GM12878 (cell line): ENCODE data around the gene MAMLD1. TPM values are rescaled to one million over a fixed set of nuclear protein-coding genes. Genes with fewer than 3 reads are reported as not detected.
A peak's percentile ranks its signal among the peaks of the same experiment; 100 is the strongest.

ENCODE experiments used
- ATAC-seq: fragments of 200-7000 bp; cut with Tn5 transposase; 3 replicates; pipeline ENCODE4 v1.9.1; 2020; ENCODE audit warnings: mild to moderate bottlenecking, moderate library complexity
- BruUV-seq: library from RNA; stranded (reverse); fragments of 400-500 nt; replicated peaks from 2 replicates; lab custom pipeline; 2021; lab: Mats Ljungman, UMichigan
- CTCF ChIA-PET: fragments of 300-600 bp; sonication (Branson Sonifier 250); formaldehyde crosslinking; extraction: SDS; loops from one replicate; lab custom pipeline; 2021; ENCODE audit warnings: inconsistent platforms; lab: Yijun Ruan, JAX
- POLR2A ChIA-PET: fragments of 350-600 bp; formaldehyde crosslinking; extraction: SDS; loops from one replicate; lab custom pipeline; 2021; ENCODE audit warnings: inconsistent platforms; lab: Charles Lee
- RAD21 ChIA-PET: fragments of 300-600 bp; sonication (Branson Sonifier 250); formaldehyde crosslinking; loops from one replicate; lab custom pipeline; 2023; ENCODE audit warnings: antibody characterized with exemption; ENCODE audit not compliant: unreplicated experiment; lab: Charles Lee
- SMC1A ChIA-PET: fragments of 300-600 bp; sonication (Branson Sonifier 250); formaldehyde crosslinking; loops from one replicate; lab custom pipeline; 2023; ENCODE audit not compliant: unreplicated experiment, uncharacterized antibody; lab: Charles Lee
- DNase-seq: peaks from one replicate; pipeline ENCODE4 v3.0.0-alpha.2; 2011; ENCODE audit warnings: low read depth, low spot score
- FAIRE-seq: peaks from 3 replicates; lab custom pipeline; 2011; peaks lifted over from hg19 to GRCh38; lab: Jason Lieb, UNC
- H2AFZ ChIP-seq: 2 replicates; pipeline ENCODE4 v1.6.0; 2011; ENCODE audit warnings: low read depth, low read length, control low read depth; ENCODE audit not compliant: control insufficient read depth
- H3K27ac ChIP-seq: 2 replicates; pipeline ENCODE4 v1.5.1; 2011; ENCODE audit warnings: control low read depth; ENCODE audit not compliant: control insufficient read depth, insufficient read depth
- H3K27me3 ChIP-seq, 2 experiments: replicated peaks in 1 of 2; 2 replicates each; pipeline versions ENCODE4 v1.6.0 to v1.6.1; 2011; ENCODE audit warnings: low read length in 1 of 2; ENCODE audit not compliant: control insufficient read depth in 2 of 2, insufficient read depth in 2 of 2
- H3K36me3 ChIP-seq, 2 experiments: 2 replicates each; pipeline ENCODE4 v1.5.1; 2011; ENCODE audit warnings: low read length in 1 of 2; ENCODE audit not compliant: control insufficient read depth in 2 of 2, insufficient read depth in 2 of 2
- H3K4me1 ChIP-seq: 2 replicates; pipeline ENCODE4 v1.6.1; 2011; ENCODE audit warnings: mild to moderate bottlenecking, low read length, moderate library complexity, mixed read lengths; ENCODE audit not compliant: control insufficient read depth, insufficient read depth
- H3K4me2 ChIP-seq: 2 replicates; pipeline ENCODE4 v1.6.0; 2011; ENCODE audit warnings: control low read depth; ENCODE audit not compliant: control insufficient read depth, insufficient read depth
- H3K4me3 ChIP-seq: fragments of 200-600 bp; sonication (generic); 2 replicates; pipeline ENCODE4 v1.5.1; 2016
- H3K79me2 ChIP-seq: 2 replicates; pipeline ENCODE4 v1.6.0; 2011; ENCODE audit warnings: low read length; ENCODE audit not compliant: control insufficient read depth, insufficient read depth
- H3K9ac ChIP-seq: 2 replicates; pipeline ENCODE4 v1.8.0; 2011; ENCODE audit warnings: low read length, control low read depth, mixed read lengths; ENCODE audit not compliant: control insufficient read depth, insufficient read depth
- H3K9me3 ChIP-seq: replicated peaks from 3 replicates; pipeline ENCODE4 v1.5.1; 2011; ENCODE audit warnings: mild to moderate bottlenecking, low read length; ENCODE audit not compliant: control insufficient read depth, insufficient read depth
- H4K20me1 ChIP-seq: 2 replicates; pipeline ENCODE4 v1.6.0; 2011; ENCODE audit not compliant: control insufficient read depth, insufficient read depth
- HCFC1 ChIP-seq: fragments of 150-350 bp; IDR thresholded peaks from 2 replicates; pipeline ENCODE4 v1.6.1; 2014; ENCODE audit warnings: low read length
- HDAC2 ChIP-seq: fragments of 200-600 bp; sonication (generic); IDR thresholded peaks from 2 replicates; pipeline ENCODE4 v1.6.1; 2017
- LARP7 ChIP-seq: fragments of 450-650 bp; IDR thresholded peaks from 2 replicates; pipeline ENCODE4 v1.6.1; 2017; ENCODE audit warnings: mild to moderate bottlenecking
- MTA2 ChIP-seq: fragments of 450-650 bp; IDR thresholded peaks from 2 replicates; pipeline ENCODE4 v1.6.1; 2016; ENCODE audit warnings: low read depth, mild to moderate bottlenecking, moderate library complexity
- MYC ChIP-seq: IDR thresholded peaks from 2 replicates; pipeline ENCODE4 v1.6.1; 2011; ENCODE audit warnings: mild to moderate bottlenecking, low read length, moderate library complexity, inconsistent platforms; ENCODE audit not compliant: insufficient read depth, insufficient replicate concordance, insufficient read length, severe bottlenecking
- RAD21 ChIP-seq: IDR thresholded peaks from 2 replicates; pipeline ENCODE4 v1.6.1; 2011; ENCODE audit warnings: mild to moderate bottlenecking, low read depth, low read length, moderate library complexity; ENCODE audit not compliant: insufficient read depth
- SMAD1 ChIP-seq: fragments of 450-650 bp; IDR thresholded peaks from 2 replicates; pipeline ENCODE4 v1.6.1; 2018; ENCODE audit warnings: mild to moderate bottlenecking, low read depth; ENCODE audit not compliant: partially characterized antibody
- SMC3 ChIP-seq: IDR thresholded peaks from 2 replicates; pipeline ENCODE4 v1.6.1; 2011; ENCODE audit warnings: low read length, improper control_type of control experiment, borderline replicate concordance
- SP1 ChIP-seq: IDR thresholded peaks from one replicate; pipeline ENCODE4 v1.6.1; 2011; ENCODE audit warnings: low read depth, low read length
- SRF ChIP-seq, 2 experiments: IDR thresholded peaks; 2 replicates each; pipeline ENCODE4 v1.6.1; 2011; ENCODE audit warnings: low read depth in 2 of 2, low read length in 2 of 2, mild to moderate bottlenecking in 1 of 2, moderate library complexity in 1 of 2
- TCF12 ChIP-seq: IDR thresholded peaks from 2 replicates; pipeline ENCODE4 v1.6.1; 2011; ENCODE audit warnings: low read depth, mild to moderate bottlenecking, low read length
- WGBS: methylation state at CpG from one replicate; pipeline ENCODE4 v1.1.6; 2016; ENCODE audit warnings: low lambda C conversion rate; ENCODE audit not compliant: insufficient replicate concordance, insufficient coverage; ENCODE audit errors: missing lambda C conversion rate; 5-methylcytosine and 5-hydroxymethylcytosine counted together
- in situ Hi-C: fragments of 300-500 bp; cut with MboI; formaldehyde crosslinking; loops from 9 replicates; pipeline ENCODE4 v1.14.3; 2018; ENCODE audit warnings: mixed read lengths
- intact Hi-C: fragments of 100-400 bp; cut with micrococcal nuclease; formaldehyde crosslinking; loops from one replicate; pipeline ENCODE4 v1.14.2; 2022; ENCODE audit not compliant: unreplicated experiment
- polyA plus RNA-seq, 11 experiments: library from polyadenylated mRNA; depleted of rRNA in 4 of 11; unstranded in 6 of 11; stranded (reverse) in 5 of 11; fragments of >200 nt; fragmentation: Nextera tagmentation in 4 of 11; fragmentation: Illumina TruSeq in 1 of 11; extraction: Ambion mirVana in 4 of 11; extraction: Trizol in 1 of 11; gene quantifications; 1 replicate in 1 of 11; 2 replicates in 10 of 11; pipeline versions ENCODE4 v1.2.1 to v1.2.3, GENCODE V29; 2011 to 2016; ENCODE audit warnings: inconsistent platforms in 2 of 11, missing spikeins in 2 of 11, low read depth in 1 of 11
- total RNA-seq, 4 experiments: library from RNA; depleted of rRNA in 3 of 4; stranded (reverse); fragments of >200 nt in 3 of 4; fragmentation: Illumina TruSeq in 1 of 4; extraction: Trizol in 1 of 4; gene quantifications; 2 replicates each; pipeline versions ENCODE4 v1.2.1 to v1.2.3, GENCODE V29; 2013 to 2021
- TF ChIP-seq, protein P1 (sequence below): fragments of 450-650 bp; IDR thresholded peaks from 2 replicates; pipeline ENCODE4 v1.6.1; 2017; ENCODE audit warnings: low read depth, mild to moderate bottlenecking, moderate library complexity
- TF ChIP-seq, protein P2 (sequence below): IDR thresholded peaks from 2 replicates; pipeline ENCODE4 v1.6.1; 2011; ENCODE audit warnings: low read depth, low read length, improper control_type of control experiment, borderline replicate concordance
- TF ChIP-seq, protein P3 (sequence below): fragments of 450-650 bp; IDR thresholded peaks from 2 replicates; pipeline ENCODE4 v1.6.1; 2017; ENCODE audit warnings: borderline replicate concordance
- TF ChIP-seq, protein P4 (sequence below): IDR thresholded peaks from 2 replicates; pipeline ENCODE4 v1.6.1; 2011; ENCODE audit warnings: mild to moderate bottlenecking, low read depth, low read length, moderate library complexity; ENCODE audit not compliant: insufficient replicate concordance
- TF ChIP-seq, protein P5 (sequence below): IDR thresholded peaks from 2 replicates; pipeline ENCODE4 v1.6.1; 2012; ENCODE audit warnings: low read depth, low read length, improper control_type of control experiment
- TF ChIP-seq, protein P6 (sequence below): IDR thresholded peaks from 2 replicates; pipeline ENCODE4 v1.6.1; 2011; ENCODE audit warnings: borderline replicate concordance, low read depth, mild to moderate bottlenecking, moderate library complexity, low read length; ENCODE audit not compliant: insufficient read depth, poor library complexity, severe bottlenecking

MAMLD1 gene
- total and polyA plus RNA-seq, 10 of the 15 experiments (the other 5 are each of a cell fraction or from before 2014, with no cell fraction given) = 0.03 to 0.05 TPM; not detected in 8

DNA sequence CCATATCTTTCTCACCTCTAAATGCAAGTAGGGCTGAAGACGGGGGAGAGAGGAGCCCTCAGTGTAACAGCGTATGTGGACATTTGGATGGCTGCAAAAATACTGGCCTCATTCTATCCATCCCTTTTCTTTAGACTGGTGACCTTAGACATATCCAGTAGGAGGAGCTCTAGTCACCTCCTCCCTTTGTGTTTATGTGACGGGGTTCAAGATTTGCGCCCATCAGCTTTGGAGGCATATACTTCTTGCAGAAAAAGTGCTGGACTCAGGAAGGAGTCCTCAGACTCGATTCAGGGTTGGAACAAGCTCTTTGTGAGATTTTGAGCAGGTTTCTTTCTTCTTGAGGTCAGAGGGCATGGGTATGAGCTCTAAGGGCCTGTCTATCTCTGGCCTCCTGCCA, 86.2 kb downstream of the MAMLD1 start:
- no peaks in the 10 kb centered on the region for H4K20me1 ChIP-seq
- no TSS peak for BruUV-seq
- H3K9ac ChIP-seq = no peak overlapping the region
- ChIA-PET RAD21 (interaction anchor here (0.8 kb wide), 2 partner anchors 33 to 138 kb away, joined by 3 read pairs; no protein-coding TSS in a partner anchor), POLR2A (no interaction called here), SMC1A (interaction anchor here (0.9 to 1.6 kb wide), 7 partner anchors 34 to 192 kb away, joined by 3 to 5 read pairs (median 3); no protein-coding TSS in a partner anchor), CTCF (interaction anchor here (0.6 to 2.1 kb wide), 9 partner anchors 10 to 346 kb away, joined by 3 to 16 read pairs (median 4); no protein-coding TSS in a partner anchor)
- no peaks in the 10 kb centered on the region for H3K36me3 ChIP-seq
- DNase-seq (no peak), ATAC-seq (peak; percentile 64), FAIRE-seq (no peak)
- no peak overlapping the region for H2AFZ ChIP-seq
- H3K27me3 ChIP-seq = no peaks in the 10 kb centered on the region
- intact Hi-C loops = no loop called here
- in situ Hi-C loops = no loop called here
- H3K9me3 ChIP-seq = no peaks in the 10 kb centered on the region
- no peak overlapping the region for H3K4me3 ChIP-seq
- H3K4me1 ChIP-seq = no peaks in the 10 kb centered on the region
- no peaks in the 10 kb centered on the region for H3K79me2 ChIP-seq
- H3K4me2 ChIP-seq = no peak overlapping the region
- 6% methylated on average over 5 of the region's 5 CpGs for WGBS
- no peak overlapping the region for H3K27ac ChIP-seq
- TF ChIP-seq, protein P1, sequence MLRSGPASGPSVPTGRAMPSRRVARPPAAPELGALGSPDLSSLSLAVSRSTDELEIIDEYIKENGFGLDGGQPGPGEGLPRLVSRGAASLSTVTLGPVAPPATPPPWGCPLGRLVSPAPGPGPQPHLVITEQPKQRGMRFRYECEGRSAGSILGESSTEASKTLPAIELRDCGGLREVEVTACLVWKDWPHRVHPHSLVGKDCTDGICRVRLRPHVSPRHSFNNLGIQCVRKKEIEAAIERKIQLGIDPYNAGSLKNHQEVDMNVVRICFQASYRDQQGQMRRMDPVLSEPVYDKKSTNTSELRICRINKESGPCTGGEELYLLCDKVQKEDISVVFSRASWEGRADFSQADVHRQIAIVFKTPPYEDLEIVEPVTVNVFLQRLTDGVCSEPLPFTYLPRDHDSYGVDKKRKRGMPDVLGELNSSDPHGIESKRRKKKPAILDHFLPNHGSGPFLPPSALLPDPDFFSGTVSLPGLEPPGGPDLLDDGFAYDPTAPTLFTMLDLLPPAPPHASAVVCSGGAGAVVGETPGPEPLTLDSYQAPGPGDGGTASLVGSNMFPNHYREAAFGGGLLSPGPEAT = no peak
- TF ChIP-seq HCFC1 (no peak), SRF (IDR thresholded peaks at IDR 0.05; ENCODE audit: low read depth in 2 of 2, low read length in 2 of 2) (no peak), MYC (no peak), SMAD1 (no peak), LARP7 (no peak), RAD21 (peak; percentile 41), SP1 (no peak), HDAC2 (no peak), TCF12 (no peak), MTA2 (no peak), SMC3 (peak; percentile 26; the same call in 1 of the 2 replicates)
- TF ChIP-seq, protein P2, sequence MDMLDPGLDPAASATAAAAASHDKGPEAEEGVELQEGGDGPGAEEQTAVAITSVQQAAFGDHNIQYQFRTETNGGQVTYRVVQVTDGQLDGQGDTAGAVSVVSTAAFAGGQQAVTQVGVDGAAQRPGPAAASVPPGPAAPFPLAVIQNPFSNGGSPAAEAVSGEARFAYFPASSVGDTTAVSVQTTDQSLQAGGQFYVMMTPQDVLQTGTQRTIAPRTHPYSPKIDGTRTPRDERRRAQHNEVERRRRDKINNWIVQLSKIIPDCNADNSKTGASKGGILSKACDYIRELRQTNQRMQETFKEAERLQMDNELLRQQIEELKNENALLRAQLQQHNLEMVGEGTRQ = no peak
- TF ChIP-seq, protein P3, sequence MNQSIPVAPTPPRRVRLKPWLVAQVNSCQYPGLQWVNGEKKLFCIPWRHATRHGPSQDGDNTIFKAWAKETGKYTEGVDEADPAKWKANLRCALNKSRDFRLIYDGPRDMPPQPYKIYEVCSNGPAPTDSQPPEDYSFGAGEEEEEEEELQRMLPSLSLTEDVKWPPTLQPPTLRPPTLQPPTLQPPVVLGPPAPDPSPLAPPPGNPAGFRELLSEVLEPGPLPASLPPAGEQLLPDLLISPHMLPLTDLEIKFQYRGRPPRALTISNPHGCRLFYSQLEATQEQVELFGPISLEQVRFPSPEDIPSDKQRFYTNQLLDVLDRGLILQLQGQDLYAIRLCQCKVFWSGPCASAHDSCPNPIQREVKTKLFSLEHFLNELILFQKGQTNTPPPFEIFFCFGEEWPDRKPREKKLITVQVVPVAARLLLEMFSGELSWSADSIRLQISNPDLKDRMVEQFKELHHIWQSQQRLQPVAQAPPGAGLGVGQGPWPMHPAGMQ = no peak
- TF ChIP-seq, protein P4, sequence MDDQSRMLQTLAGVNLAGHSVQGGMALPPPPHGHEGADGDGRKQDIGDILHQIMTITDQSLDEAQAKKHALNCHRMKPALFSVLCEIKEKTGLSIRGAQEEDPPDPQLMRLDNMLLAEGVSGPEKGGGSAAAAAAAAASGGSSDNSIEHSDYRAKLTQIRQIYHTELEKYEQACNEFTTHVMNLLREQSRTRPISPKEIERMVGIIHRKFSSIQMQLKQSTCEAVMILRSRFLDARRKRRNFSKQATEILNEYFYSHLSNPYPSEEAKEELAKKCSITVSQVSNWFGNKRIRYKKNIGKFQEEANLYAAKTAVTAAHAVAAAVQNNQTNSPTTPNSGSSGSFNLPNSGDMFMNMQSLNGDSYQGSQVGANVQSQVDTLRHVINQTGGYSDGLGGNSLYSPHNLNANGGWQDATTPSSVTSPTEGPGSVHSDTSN = no peak
- TF ChIP-seq, protein P5, sequence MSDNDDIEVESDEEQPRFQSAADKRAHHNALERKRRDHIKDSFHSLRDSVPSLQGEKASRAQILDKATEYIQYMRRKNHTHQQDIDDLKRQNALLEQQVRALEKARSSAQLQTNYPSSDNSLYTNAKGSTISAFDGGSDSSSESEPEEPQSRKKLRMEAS = no peak
- TF ChIP-seq, protein P6, sequence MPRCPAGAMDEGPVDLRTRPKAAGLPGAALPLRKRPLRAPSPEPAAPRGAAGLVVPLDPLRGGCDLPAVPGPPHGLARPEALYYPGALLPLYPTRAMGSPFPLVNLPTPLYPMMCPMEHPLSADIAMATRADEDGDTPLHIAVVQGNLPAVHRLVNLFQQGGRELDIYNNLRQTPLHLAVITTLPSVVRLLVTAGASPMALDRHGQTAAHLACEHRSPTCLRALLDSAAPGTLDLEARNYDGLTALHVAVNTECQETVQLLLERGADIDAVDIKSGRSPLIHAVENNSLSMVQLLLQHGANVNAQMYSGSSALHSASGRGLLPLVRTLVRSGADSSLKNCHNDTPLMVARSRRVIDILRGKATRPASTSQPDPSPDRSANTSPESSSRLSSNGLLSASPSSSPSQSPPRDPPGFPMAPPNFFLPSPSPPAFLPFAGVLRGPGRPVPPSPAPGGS = no peak
